Measurements from ENCODE around the gene CD8B.

- TF ChIP-seq CTCF (conservative IDR thresholded peaks at IDR 0.05 in 1 of 2, IDR thresholded peaks at IDR 0.05 in 1 of 2; ENCODE audit: low read depth in 1 of 2, low read length in 2 of 2) (no peak), EZH2 (IDR thresholded peaks at IDR 0.05; ENCODE audit: low read length, missing control alignments) (no peak)
Measured at GRCh38 chr2:86791573-86791972, 70.1 kb downstream of the CD8B start.
